ENCODE measurements around the gene RB1. TPM values are rescaled to one million over a fixed set of nuclear protein-coding genes. Genes with fewer than 3 reads are reported as not detected.

RB1 gene
- total RNA-seq, 2 donors from 2014 or later = 18.7 to 20.1 TPM

DNA sequence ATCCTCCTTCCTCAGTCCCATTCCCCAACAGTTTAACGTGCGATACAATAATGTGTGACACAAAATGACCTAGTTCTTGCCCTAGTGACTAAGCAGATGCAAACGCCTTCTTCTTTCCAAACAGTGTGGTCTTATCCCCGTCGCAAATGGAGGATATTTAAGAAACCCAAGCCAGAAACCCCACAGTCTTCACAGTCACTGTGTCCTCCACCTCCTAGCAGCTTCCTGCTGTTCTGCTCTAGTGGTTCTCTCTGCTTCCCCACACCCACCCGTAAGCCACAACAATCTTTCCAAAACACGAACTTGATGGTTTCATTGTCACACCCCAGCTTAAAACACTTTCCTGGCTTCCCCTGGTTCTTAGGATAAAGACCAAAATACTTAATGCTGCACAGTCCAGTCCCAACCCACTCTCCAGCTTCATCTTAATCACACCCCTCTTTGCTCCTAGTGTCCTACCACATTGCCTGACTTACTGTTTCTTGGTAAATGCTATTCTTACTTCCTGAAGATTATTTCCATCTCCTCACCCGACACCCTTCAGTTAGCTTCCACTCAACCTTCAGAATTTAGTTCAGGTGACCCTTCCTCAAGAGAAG lies 38.2 kb upstream of the RB1 start:
- H3K9me3 ChIP-seq (ENCODE audit: control insufficient read depth, low read length) = no peaks in the 10 kb centered on the region
- peaks cover 43% of the 10 kb centered on the region for H3K36me3 Mint-ChIP-seq (ENCODE audit: low read depth)
- no peaks in the 10 kb centered on the region for H3K27me3 ChIP-seq (ENCODE audit: control insufficient read depth, insufficient read depth, low read length, poor library complexity, severe bottlenecking)
- H3K4me1 Mint-ChIP-seq = peaks cover 5% of the 10 kb centered on the region
- no peak overlapping the region for H3K27ac ChIP-seq (ENCODE audit: low read depth, low read length)
- peaks cover 39% of the 10 kb centered on the region for H3K36me3 ChIP-seq (ENCODE audit: control insufficient read depth, insufficient read depth, low read length)
- H3K4me3 ChIP-seq (ENCODE audit: low read length) = no peak overlapping the region
- TF ChIP-seq, protein P1, sequence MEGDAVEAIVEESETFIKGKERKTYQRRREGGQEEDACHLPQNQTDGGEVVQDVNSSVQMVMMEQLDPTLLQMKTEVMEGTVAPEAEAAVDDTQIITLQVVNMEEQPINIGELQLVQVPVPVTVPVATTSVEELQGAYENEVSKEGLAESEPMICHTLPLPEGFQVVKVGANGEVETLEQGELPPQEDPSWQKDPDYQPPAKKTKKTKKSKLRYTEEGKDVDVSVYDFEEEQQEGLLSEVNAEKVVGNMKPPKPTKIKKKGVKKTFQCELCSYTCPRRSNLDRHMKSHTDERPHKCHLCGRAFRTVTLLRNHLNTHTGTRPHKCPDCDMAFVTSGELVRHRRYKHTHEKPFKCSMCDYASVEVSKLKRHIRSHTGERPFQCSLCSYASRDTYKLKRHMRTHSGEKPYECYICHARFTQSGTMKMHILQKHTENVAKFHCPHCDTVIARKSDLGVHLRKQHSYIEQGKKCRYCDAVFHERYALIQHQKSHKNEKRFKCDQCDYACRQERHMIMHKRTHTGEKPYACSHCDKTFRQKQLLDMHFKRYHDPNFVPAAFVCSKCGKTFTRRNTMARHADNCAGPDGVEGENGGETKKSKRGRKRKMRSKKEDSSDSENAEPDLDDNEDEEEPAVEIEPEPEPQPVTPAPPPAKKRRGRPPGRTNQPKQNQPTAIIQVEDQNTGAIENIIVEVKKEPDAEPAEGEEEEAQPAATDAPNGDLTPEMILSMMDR (conservative IDR thresholded peaks at IDR 0.05) = no peak
- WGBS, 2 experiments (ENCODE audit: insufficient coverage in 1 of 2, insufficient read length in 1 of 2) = 90 to 92% methylated on average over 5 to 8 of the region's 8 CpGs
- no peak overlapping the region for H3K9ac ChIP-seq (ENCODE audit: extremely low read depth, low read length, poor library complexity, severe bottlenecking)
- H3K27ac Mint-ChIP-seq = no peak overlapping the region
- H3K4me1 ChIP-seq (ENCODE audit: control insufficient read depth, insufficient read depth, low read length) = no peaks in the 10 kb centered on the region
- no peak overlapping the region for H3K4me3 Mint-ChIP-seq
- H3K27me3 Mint-ChIP-seq (ENCODE audit: insufficient read depth) = no peaks in the 10 kb centered on the region
- no peaks in the 10 kb centered on the region for H3K9me3 Mint-ChIP-seq
- no peak for DNase-seq

DNA sequence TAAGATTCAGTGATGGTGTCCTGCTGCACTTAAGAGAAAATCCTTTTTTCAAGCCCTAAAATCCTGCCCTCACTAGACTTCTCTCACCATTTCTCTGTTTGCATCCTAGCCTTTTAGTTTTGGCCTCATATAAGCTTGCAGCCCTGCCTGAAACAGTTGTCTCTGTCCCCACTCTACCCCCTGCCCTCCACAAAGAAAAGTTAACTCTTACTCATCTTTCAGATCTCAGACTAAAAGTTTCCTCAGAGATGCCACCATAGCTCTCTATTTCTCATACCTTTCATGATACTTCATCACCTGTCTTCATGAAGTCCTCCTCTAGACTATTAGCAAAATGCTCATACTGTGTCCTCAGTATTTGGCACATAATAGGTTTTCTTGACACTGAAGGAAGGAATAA lies 37.4 kb upstream of the RB1 start:
- Histone ChIP-seq H3K4me1 (ENCODE audit: control insufficient read depth, insufficient read depth, low read length) (no peaks in the 10 kb centered on the region), H3K4me3 (ENCODE audit: low read length) (no peak overlapping the region), H3K9me3 (ENCODE audit: control insufficient read depth, low read length) (no peaks in the 10 kb centered on the region), H3K27me3 (ENCODE audit: control insufficient read depth, insufficient read depth, low read length, poor library complexity, severe bottlenecking) (no peaks in the 10 kb centered on the region), H3K36me3 (ENCODE audit: control insufficient read depth, insufficient read depth, low read length) (peaks cover 31% of the 10 kb centered on the region), H3K27ac (ENCODE audit: low read depth, low read length) (no peak overlapping the region), H3K9ac (ENCODE audit: extremely low read depth, low read length, poor library complexity, severe bottlenecking) (no peak overlapping the region)
- Mint-ChIP-seq H3K4me3 (no peak overlapping the region), H3K9me3 (no peaks in the 10 kb centered on the region), H3K4me1 (peaks cover 5% of the 10 kb centered on the region), H3K27me3 (ENCODE audit: insufficient read depth) (no peaks in the 10 kb centered on the region), H3K27ac (no peak overlapping the region), H3K36me3 (ENCODE audit: low read depth) (peaks cover 37% of the 10 kb centered on the region)
- TF ChIP-seq, protein P1 (conservative IDR thresholded peaks at IDR 0.05) = no peak
- DNase-seq = no peak

DNA sequence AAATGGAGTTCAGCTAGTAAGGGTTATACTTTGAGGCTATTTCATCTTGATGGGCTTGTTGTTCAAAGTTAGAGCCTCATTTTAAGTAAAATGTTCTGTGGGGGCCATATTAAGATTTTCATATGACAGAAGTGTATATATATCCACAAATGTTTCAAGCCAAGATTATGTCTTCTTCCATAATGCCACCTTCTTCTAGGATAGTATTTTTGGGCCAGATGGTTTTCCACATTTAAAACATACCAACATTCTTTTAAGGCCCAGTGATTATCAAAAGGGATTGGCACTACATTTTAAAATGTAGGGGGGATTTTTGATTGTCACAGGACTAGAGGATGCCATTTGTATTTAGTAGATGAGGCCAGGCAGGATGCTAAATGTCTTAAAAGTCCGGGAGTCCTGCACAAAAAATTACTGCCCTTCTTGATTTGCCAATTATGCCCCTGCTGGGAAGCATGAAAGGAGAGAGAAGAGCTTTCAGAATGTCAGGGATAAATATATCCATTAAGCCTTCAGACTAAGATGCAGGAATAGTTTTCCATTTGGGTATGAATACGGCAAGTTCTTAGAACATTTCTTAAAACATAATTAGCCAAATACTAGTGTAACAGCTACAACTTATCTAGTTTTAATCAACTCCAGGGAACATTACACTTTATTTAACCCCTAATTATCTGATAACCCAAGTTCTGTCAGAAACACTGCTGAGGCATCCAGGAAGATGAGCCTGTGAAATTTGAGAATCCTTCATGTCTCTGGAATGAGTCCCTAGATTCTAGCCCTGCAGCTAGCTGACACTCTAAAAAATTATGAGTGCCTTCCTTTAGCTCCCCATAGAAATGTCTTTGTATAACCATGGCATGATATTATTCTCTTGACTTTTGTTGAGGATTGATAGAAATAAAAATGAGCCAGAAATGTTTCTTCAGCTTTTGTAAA lies 36.6 kb upstream of the RB1 start:
- TF ChIP-seq, protein P1 (conservative IDR thresholded peaks at IDR 0.05) = no peak
- Mint-ChIP-seq H3K4me1 (peaks cover 5% of the 10 kb centered on the region), H3K9me3 (no peaks in the 10 kb centered on the region), H3K27me3 (ENCODE audit: insufficient read depth) (no peaks in the 10 kb centered on the region), H3K27ac (no peak overlapping the region), H3K36me3 (ENCODE audit: low read depth) (peaks cover 34% of the 10 kb centered on the region), H3K4me3 (no peak overlapping the region)
- peaks cover 24% of the 10 kb centered on the region for H3K36me3 ChIP-seq (ENCODE audit: control insufficient read depth, insufficient read depth, low read length)
- no peaks in the 10 kb centered on the region for H3K4me1 ChIP-seq (ENCODE audit: control insufficient read depth, insufficient read depth, low read length)
- no peak overlapping the region for H3K4me3 ChIP-seq (ENCODE audit: low read length)
- no peaks in the 10 kb centered on the region for H3K27me3 ChIP-seq (ENCODE audit: control insufficient read depth, insufficient read depth, low read length, poor library complexity, severe bottlenecking)
- no peak overlapping the region for H3K9ac ChIP-seq (ENCODE audit: extremely low read depth, low read length, poor library complexity, severe bottlenecking)
- DNase-seq = no peak
- 71 to 87% methylated on average over 1 to 2 of the region's 2 CpGs for WGBS, 2 experiments (ENCODE audit: insufficient coverage in 1 of 2, insufficient read length in 1 of 2)
- no peak overlapping the region for H3K27ac ChIP-seq (ENCODE audit: low read depth, low read length)
- H3K9me3 ChIP-seq (ENCODE audit: control insufficient read depth, low read length) = no peaks in the 10 kb centered on the region
